Measurements from ENCODE around the gene POMGNT1. TPM values are rescaled to one million over a fixed set of nuclear protein-coding genes. Genes with fewer than 3 reads are reported as not detected.

Gene POMGNT1
- polyA plus RNA-seq, 3 donors = 10.3 to 16.7 (median 12.2) TPM

- no peak for DNase-seq
These were observed 25.9 kb downstream of the POMGNT1 start for GRCh38 chr1:46172321-46172720.

GRCh38 chr1:46171871-46172270, 26.4 kb downstream of the POMGNT1 start:
- no peak for TF ChIP-seq CTCF (IDR thresholded peaks at IDR 0.05)
- Histone ChIP-seq H3K27me3 (ENCODE audit: control insufficient read depth in 2 of 2, insufficient read depth in 2 of 2, low read length in 2 of 2) (peaks cover 7 to 19% of the 10 kb centered on the region in 2 donors), H4K20me1 (ENCODE audit: insufficient read depth, low read length) (no peaks in the 10 kb centered on the region), H3K36me3 (replicated peaks in 1 of 2; ENCODE audit: control insufficient read depth in 1 of 2, insufficient read depth in 2 of 2, low read length in 2 of 2) (no peaks in the 10 kb centered on the region), H2AFZ (ENCODE audit: insufficient read depth, low read depth, low read length, poor library complexity, severe bottlenecking) (no peak overlapping the region), H3K4me1 (ENCODE audit: control insufficient read depth in 1 of 2, insufficient read depth in 2 of 2, low read length in 2 of 2) (peaks cover under 1 to 5% of the 10 kb centered on the region in 2 donors), H3K79me2 (ENCODE audit: insufficient read depth, low read length) (no peaks in the 10 kb centered on the region), H3K9me3 (replicated peaks in 1 of 2; ENCODE audit: control insufficient read depth in 1 of 2, insufficient read depth in 1 of 2, low read length in 2 of 2) (no peaks in the 10 kb centered on the region), H3K4me2 (replicated peaks; ENCODE audit: extremely low read depth, low read length, poor library complexity, severe bottlenecking) (no peak overlapping the region), H3K27ac (ENCODE audit: low read depth in 1 of 2, low read length in 2 of 2) (no peak overlapping the region), H3K4me3 (replicated peaks in 1 of 3; ENCODE audit: low read depth in 2 of 3, low read length in 3 of 3) (no peak overlapping the region), H3K9ac (ENCODE audit: insufficient read depth, low read length, poor library complexity, severe bottlenecking) (no peak overlapping the region)
- 92% methylated on average over 5 of the region's 6 CpGs for WGBS (ENCODE audit: insufficient coverage)
- peak overlapping the region in 1 of 7 donors; percentile 28 for H3K27ac Mint-ChIP-seq
- H3K27me3 Mint-ChIP-seq (ENCODE audit: low read depth in 3 of 3) = peaks cover 24 to 32% (median 28%) of the 10 kb centered on the region in 3 donors
- H3K9me3 Mint-ChIP-seq = peaks cover 0 to 3% (median 0%) of the 10 kb centered on the region in 7 donors
- no peak overlapping the region for H3K4me3 Mint-ChIP-seq
- no peak for DNase-seq
- H3K36me3 Mint-ChIP-seq = peaks cover 0 to 3% of the 10 kb centered on the region in 2 donors
- peaks cover 10% of the 10 kb centered on the region for H3K4me1 Mint-ChIP-seq
- intact Hi-C loops (cut with micrococcal nuclease) = no loop called here

More at GRCh38 chr1:46172321-46172720, 25.9 kb downstream of the POMGNT1 start:
- WGBS (ENCODE audit: insufficient coverage) = 90% methylated on average over 2 of the region's 4 CpGs
- peaks cover 0 to 3% (median 0%) of the 10 kb centered on the region in 7 donors for H3K9me3 Mint-ChIP-seq
- no peak overlapping the region for H2AFZ ChIP-seq (ENCODE audit: insufficient read depth, low read depth, low read length, poor library complexity, severe bottlenecking)
- H3K79me2 ChIP-seq (ENCODE audit: insufficient read depth, low read length) = no peaks in the 10 kb centered on the region
- H3K27ac Mint-ChIP-seq = no peak overlapping the region
- no peak overlapping the region for H3K27ac ChIP-seq (ENCODE audit: low read depth in 1 of 2, low read length in 2 of 2)
- H3K27me3 ChIP-seq (ENCODE audit: control insufficient read depth in 2 of 2, insufficient read depth in 2 of 2, low read length in 2 of 2) = peaks cover 5 to 14% of the 10 kb centered on the region in 2 donors
- H3K4me3 Mint-ChIP-seq = no peak overlapping the region
- H3K9ac ChIP-seq (ENCODE audit: insufficient read depth, low read length, poor library complexity, severe bottlenecking) = no peak overlapping the region
- H3K36me3 Mint-ChIP-seq = peaks cover 0 to 3% of the 10 kb centered on the region in 2 donors
- H3K4me3 ChIP-seq (replicated peaks in 1 of 3; ENCODE audit: low read depth in 2 of 3, low read length in 3 of 3) = no peak overlapping the region
- no peaks in the 10 kb centered on the region for H3K36me3 ChIP-seq (replicated peaks in 1 of 2; ENCODE audit: control insufficient read depth in 1 of 2, insufficient read depth in 2 of 2, low read length in 2 of 2)
- no peak for TF ChIP-seq CTCF (IDR thresholded peaks at IDR 0.05)
- peaks cover 20 to 27% (median 23%) of the 10 kb centered on the region in 3 donors for H3K27me3 Mint-ChIP-seq (ENCODE audit: low read depth in 3 of 3)
- intact Hi-C loops (cut with micrococcal nuclease) = no loop called here
- peaks cover 6% of the 10 kb centered on the region for H3K4me1 Mint-ChIP-seq
- no peaks in the 10 kb centered on the region for H3K9me3 ChIP-seq (replicated peaks in 1 of 2; ENCODE audit: control insufficient read depth in 1 of 2, insufficient read depth in 1 of 2, low read length in 2 of 2)
- H3K4me1 ChIP-seq (ENCODE audit: control insufficient read depth in 1 of 2, insufficient read depth in 2 of 2, low read length in 2 of 2) = peaks cover 0 to under 1% of the 10 kb centered on the region in 2 donors
- H3K4me2 ChIP-seq (replicated peaks; ENCODE audit: extremely low read depth, low read length, poor library complexity, severe bottlenecking) = no peak overlapping the region
- no peaks in the 10 kb centered on the region for H4K20me1 ChIP-seq (ENCODE audit: insufficient read depth, low read length)
